ENCODE results near the gene CCDC92. TPM values are rescaled to one million over a fixed set of nuclear protein-coding genes. Genes with fewer than 3 reads are reported as not detected.

CCDC92 gene
- total RNA-seq, 2 experiments from 2014 or later = 3.3 to 3.7 TPM

DNA sequence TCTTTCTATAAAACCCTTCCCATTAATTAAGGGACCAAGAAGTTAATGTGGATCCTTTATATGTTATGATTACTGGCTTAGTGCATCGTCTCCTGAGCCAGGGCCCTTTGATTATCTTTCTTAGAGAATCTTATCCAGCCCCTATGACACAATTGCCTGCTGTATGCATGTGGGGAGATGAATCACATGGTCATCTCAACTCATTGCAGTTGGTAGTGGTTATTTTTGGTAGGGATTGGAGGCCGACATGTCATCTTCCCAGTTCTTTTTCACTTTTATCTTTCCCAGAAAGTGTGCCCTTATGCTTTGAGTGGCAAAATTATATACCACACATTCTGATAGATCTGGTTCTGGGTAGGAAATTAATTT, 26.3 kb upstream of the CCDC92 start:
- H3K27me3 Mint-ChIP-seq (ENCODE audit: low read depth) = no peaks in the 10 kb centered on the region
- peaks cover 19% of the 10 kb centered on the region for H3K4me1 Mint-ChIP-seq (ENCODE audit: low read depth)
- no peak for DNase-seq
- intact Hi-C loops (cut with micrococcal nuclease) = no loop called here
- CTCF ChIA-PET = no interaction called here
- no peak overlapping the region for H3K4me3 Mint-ChIP-seq
- no peaks in the 10 kb centered on the region for H3K9me3 Mint-ChIP-seq
- H3K27ac Mint-ChIP-seq = no peak overlapping the region
- H3K36me3 Mint-ChIP-seq (ENCODE audit: low read depth) = peaks cover 4% of the 10 kb centered on the region

DNA sequence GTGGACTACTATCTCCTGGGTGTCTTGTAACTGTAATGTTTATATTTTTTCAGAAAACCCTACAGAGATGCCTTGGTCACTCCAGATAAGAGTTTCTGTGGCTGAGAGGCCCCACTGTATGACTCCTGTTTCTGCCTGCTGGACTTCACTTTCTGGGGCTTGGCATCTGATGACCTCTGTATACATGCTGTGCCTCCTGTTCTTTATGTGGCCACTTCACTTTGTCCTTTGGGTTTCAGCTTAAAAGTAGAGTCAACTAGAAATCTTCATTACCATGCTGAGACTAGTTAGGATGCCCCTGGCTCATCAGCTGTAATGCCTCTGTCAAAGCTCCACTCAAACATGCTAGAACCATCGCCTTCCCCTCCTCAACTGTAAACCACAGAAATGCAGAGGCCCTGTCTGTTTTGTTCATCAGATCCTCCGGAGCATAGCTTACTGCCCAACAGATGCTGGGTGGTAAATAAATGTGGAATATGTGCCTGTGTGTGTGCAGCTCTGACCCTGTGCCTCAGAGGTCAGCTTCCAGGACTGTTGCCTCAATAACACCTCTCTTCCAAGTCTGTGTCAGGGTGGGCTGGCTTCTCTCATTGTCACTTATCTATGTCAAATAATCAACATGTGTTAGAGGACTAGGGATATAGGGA, 25.8 kb upstream of the CCDC92 start:
- no peak overlapping the region for H3K27ac Mint-ChIP-seq
- no peaks in the 10 kb centered on the region for H3K9me3 Mint-ChIP-seq
- no peak for DNase-seq
- H3K36me3 Mint-ChIP-seq (ENCODE audit: low read depth) = peaks cover 5% of the 10 kb centered on the region
- intact Hi-C loops (cut with micrococcal nuclease) = no loop called here
- peaks cover 19% of the 10 kb centered on the region for H3K4me1 Mint-ChIP-seq (ENCODE audit: low read depth)
- CTCF ChIA-PET = no interaction called here
- no peaks in the 10 kb centered on the region for H3K27me3 Mint-ChIP-seq (ENCODE audit: low read depth)
- no peak overlapping the region for H3K4me3 Mint-ChIP-seq

DNA sequence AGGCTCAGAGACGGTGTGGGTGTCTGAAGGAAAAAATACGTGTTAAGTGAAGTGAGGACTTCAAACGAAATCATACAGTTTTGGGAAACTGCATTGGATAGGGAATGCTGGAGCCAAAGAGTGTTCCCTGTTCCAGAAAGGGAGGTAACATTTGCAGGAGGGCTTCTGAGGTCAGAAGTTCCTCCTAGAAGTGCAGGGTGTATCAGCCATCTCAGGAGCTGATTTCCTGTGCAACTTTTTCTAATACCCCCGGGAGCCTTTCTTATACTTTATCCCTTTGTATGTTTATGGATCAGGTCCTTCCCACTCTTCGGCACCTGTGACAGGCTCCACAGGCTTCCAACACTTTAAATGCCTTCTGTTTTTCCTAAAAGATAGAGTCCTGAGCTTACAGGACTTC, 25.3 kb upstream of the CCDC92 start:
- Mint-ChIP-seq H3K27me3 (ENCODE audit: low read depth) (no peaks in the 10 kb centered on the region), H3K4me1 (ENCODE audit: low read depth) (peaks cover 19% of the 10 kb centered on the region), H3K36me3 (ENCODE audit: low read depth) (peaks cover 5% of the 10 kb centered on the region), H3K27ac (no peak overlapping the region), H3K9me3 (no peaks in the 10 kb centered on the region), H3K4me3 (no peak overlapping the region)
- intact Hi-C loops (cut with micrococcal nuclease) = no loop called here
- no peak for DNase-seq
- CTCF ChIA-PET = no interaction called here

DNA sequence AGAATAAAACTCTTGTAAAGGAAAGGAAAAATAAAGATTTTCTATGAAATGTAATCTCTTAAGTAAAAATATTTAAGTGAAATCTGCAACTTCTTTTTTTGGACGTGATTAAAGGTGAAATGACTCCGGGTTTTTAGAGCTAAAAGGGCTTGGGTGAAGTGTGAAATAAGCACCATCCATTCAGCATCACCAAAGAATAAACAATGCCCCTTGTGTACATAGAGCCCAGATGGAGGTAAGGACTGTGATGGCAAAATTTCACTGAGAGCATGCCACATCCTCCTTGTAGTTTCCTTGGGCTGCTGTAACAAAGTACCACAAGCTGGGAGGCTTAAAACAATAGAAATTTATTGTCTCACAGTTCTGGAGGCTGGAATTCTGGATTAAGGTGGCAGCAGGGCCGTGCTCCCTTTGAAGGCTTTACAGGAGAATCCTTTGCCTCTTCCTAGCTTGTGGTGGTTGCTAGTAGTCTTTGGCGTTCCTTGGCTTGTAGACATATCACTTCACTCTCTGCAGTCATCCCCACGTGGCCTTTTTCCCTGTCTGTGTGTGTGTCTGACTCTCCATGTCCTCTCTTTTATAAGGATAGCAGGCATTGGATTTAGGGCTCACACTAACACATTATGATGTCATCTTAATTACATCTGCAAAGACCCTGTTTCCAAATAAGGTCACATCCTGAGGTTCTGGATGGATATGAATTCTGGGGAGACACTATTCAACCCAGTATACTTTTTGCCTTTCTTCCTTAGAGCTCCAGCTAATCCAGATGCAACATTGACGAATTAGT, 24.6 kb upstream of the CCDC92 start:
- H3K36me3 Mint-ChIP-seq (ENCODE audit: low read depth) = peaks cover 5% of the 10 kb centered on the region
- H3K27ac Mint-ChIP-seq = no peak overlapping the region
- intact Hi-C loops (cut with micrococcal nuclease) = no loop called here
- H3K4me1 Mint-ChIP-seq (ENCODE audit: low read depth) = peaks cover 19% of the 10 kb centered on the region
- H3K27me3 Mint-ChIP-seq (ENCODE audit: low read depth) = no peaks in the 10 kb centered on the region
- no peak for DNase-seq
- CTCF ChIA-PET = no interaction called here
- no peak overlapping the region for H3K4me3 Mint-ChIP-seq
- H3K9me3 Mint-ChIP-seq = no peaks in the 10 kb centered on the region

DNA sequence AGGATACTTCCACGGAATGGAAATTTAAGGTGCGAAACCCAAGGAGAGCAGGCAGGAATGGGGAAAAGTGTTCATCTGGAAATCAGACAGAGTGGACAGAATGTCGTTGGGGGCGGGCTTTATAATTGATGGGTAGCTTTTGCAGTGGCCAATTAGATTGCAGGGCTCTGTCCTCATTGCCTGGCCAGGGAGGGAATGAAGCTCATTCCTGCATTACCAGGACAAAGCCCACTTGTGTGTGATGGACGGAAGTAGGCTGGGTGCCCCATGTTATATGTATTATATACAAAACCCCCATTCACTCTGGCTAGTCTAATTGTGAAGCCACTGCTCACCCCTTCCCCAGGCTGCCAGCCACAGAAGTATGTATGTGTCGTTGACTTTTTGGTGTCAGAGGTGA, 23.9 kb upstream of the CCDC92 start:
- intact Hi-C loops (cut with micrococcal nuclease) = no loop called here

DNA sequence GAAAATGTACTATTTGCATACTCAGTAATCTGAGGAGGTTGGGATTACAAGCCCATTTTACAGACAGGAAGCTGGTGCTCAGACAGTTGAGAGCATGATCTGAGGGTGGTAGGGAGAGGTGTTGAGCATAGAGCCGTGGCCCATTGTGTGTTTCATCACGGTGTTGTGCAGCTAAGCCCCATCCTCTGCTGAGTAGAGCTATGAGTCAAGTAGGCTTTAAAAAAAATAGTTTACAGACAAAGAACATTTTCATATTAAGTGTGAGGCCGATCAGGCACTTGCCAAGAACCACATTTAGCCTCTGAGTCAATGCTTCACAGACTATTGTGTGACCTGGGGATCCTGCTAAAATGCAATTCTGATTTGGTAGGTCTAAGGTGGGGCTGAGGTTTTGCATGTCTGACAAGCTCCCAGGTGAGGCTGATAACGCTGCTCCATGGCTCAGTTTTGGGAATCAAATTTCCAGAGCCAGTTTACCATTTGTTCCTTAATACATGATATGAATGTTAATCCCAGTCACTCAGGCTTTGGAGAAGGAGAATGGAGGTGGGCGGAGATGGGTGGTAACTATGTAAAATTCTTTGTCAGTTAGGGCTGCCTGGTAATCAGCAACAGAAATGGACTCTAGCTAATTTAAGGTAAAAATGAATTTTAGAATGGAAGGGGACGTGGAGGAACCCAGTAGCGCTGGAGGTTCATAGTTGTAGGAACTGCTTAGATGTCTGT, 22.6 kb upstream of the CCDC92 start:
- peak; percentile 38 for DNase-seq
- Mint-ChIP-seq H3K4me3 (no peak overlapping the region), H3K4me1 (ENCODE audit: low read depth) (peaks cover 31% of the 10 kb centered on the region), H3K36me3 (ENCODE audit: low read depth) (peaks cover 11% of the 10 kb centered on the region), H3K27me3 (ENCODE audit: low read depth) (no peaks in the 10 kb centered on the region), H3K27ac (peak overlapping the region; percentile 8), H3K9me3 (no peaks in the 10 kb centered on the region)
- CTCF ChIA-PET = interaction anchor here (1.0 kb wide), 1 partner anchor 90 kb away, joined by 3 read pairs; no protein-coding TSS in a partner anchor
- intact Hi-C loops (cut with micrococcal nuclease) = no loop called here

More for the DNA sequence above, 23.9 kb upstream of the CCDC92 start:
- H3K9me3 Mint-ChIP-seq = no peaks in the 10 kb centered on the region
- H3K27ac Mint-ChIP-seq = no peak overlapping the region
- H3K36me3 Mint-ChIP-seq (ENCODE audit: low read depth) = peaks cover 5% of the 10 kb centered on the region
- peaks cover 21% of the 10 kb centered on the region for H3K4me1 Mint-ChIP-seq (ENCODE audit: low read depth)
- H3K4me3 Mint-ChIP-seq = no peak overlapping the region
- H3K27me3 Mint-ChIP-seq (ENCODE audit: low read depth) = no peaks in the 10 kb centered on the region
- CTCF ChIA-PET = interaction anchor here (0.9 kb wide), 1 partner anchor 10 kb away, joined by 4 read pairs; no protein-coding TSS in a partner anchor
- no peak for DNase-seq

DNA sequence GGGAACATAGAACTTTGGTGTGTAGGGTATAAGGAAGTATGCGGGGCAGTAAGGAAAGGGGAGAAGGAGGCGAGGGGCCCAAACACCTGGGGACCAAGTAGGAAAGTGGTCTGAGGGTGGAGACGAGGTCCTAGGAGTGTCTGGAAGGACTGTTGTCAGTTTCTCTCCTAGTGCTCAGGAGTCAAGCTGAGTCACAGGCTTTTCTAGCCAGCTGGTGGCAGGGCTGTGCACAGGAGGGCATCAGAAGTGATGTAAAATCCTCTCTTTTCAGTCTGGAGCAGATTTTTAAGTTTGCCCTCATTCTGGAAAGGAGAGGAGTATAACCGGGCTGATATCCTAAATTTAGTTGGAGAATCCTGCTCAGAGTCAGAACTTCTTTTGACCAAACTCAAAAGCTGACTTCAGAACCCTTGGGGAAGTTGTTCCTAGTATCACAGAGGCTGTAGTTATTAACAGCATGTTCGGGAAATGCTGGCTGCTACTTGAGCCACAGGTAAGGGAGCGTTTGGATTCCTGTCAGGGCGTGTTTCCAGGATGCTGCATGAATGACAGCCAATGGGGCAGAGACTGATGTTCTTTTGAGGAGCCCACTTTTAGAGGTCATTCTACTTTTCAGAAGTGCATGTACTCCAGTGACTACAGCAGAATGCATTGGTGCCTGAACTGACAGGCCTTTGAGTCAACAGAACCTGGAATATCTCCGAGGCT, 19.6 kb upstream of the CCDC92 start:
- Mint-ChIP-seq H3K9me3 (no peaks in the 10 kb centered on the region), H3K4me3 (no peak overlapping the region), H3K27me3 (ENCODE audit: low read depth) (no peaks in the 10 kb centered on the region), H3K27ac (no peak overlapping the region), H3K36me3 (ENCODE audit: low read depth) (peaks cover 20% of the 10 kb centered on the region), H3K4me1 (ENCODE audit: low read depth) (peaks cover 33% of the 10 kb centered on the region)
- no peak for DNase-seq
- CTCF ChIA-PET = interaction anchor here (0.6 to 1.2 kb wide), 2 partner anchors 40 to 164 kb away, joined by 3 read pairs; no protein-coding TSS in a partner anchor
- intact Hi-C loops (cut with micrococcal nuclease) = no loop called here

DNA sequence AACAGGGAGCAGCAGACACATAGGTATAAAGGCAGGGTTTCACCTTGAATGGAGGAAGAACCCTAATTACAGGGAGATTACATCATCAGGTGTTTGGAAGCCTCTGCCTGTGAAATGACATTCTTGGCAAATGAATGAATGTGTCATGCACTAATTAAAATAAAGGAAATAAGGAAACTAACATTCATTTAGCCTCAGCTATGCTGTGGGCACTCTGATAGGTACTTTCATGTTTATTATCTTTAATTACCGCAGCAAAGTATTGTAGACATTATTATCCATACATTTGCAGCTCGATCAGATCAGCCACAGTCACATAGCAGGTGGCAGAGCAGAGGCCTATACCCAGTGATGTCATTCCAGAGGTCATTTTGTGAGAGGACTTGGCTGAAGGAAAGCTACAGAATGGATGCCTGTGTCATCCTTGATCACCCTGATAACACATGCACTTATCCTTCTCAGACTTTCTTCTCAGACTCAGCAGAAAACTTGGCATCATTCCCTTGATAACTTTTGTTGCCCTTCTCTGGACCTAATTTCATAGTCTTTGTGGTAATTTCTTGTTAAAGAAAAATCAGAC, 18.8 kb upstream of the CCDC92 start:
- H3K36me3 Mint-ChIP-seq (ENCODE audit: low read depth) = peaks cover 20% of the 10 kb centered on the region
- no peak overlapping the region for H3K4me3 Mint-ChIP-seq
- no peaks in the 10 kb centered on the region for H3K9me3 Mint-ChIP-seq
- peaks cover 32% of the 10 kb centered on the region for H3K4me1 Mint-ChIP-seq (ENCODE audit: low read depth)
- DNase-seq = no peak
- no peaks in the 10 kb centered on the region for H3K27me3 Mint-ChIP-seq (ENCODE audit: low read depth)
- H3K27ac Mint-ChIP-seq = no peak overlapping the region
- intact Hi-C loops (cut with micrococcal nuclease) = no loop called here
- CTCF ChIA-PET = interaction anchor here (1.2 kb wide), 1 partner anchor 41 kb away, joined by 3 read pairs; no protein-coding TSS in a partner anchor

DNA sequence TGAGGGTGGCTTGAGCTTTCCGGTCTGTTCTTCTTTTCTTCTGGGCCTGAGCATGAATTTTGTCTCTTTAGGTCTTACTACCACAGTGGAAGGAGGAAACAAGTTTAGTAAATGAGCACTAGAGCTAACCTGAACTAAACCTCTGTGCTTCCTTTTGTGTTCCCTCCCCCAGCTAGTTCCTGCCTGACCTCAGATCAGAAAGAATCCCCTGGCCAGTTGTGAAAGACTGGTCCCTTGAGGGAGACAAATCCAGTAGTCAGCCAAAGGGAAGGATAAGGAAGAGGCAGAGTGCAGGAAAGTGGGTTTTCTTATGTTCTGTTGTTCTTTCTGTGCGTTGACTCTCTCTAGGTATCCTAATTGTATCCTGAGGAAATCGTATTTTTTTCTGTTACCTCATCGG, 17.9 kb upstream of the CCDC92 start:
- Mint-ChIP-seq H3K27ac (no peak overlapping the region), H3K36me3 (ENCODE audit: low read depth) (peaks cover 20% of the 10 kb centered on the region), H3K27me3 (ENCODE audit: low read depth) (no peaks in the 10 kb centered on the region), H3K4me3 (no peak overlapping the region), H3K4me1 (ENCODE audit: low read depth) (peaks cover 26% of the 10 kb centered on the region), H3K9me3 (no peaks in the 10 kb centered on the region)
- DNase-seq = no peak
- CTCF ChIA-PET = interaction anchor here (0.6 to 1.2 kb wide), 3 partner anchors 12 to 501 kb away, joined by 3 to 6 read pairs (median 3); no protein-coding TSS in a partner anchor
- intact Hi-C loops (cut with micrococcal nuclease) = no loop called here

DNA sequence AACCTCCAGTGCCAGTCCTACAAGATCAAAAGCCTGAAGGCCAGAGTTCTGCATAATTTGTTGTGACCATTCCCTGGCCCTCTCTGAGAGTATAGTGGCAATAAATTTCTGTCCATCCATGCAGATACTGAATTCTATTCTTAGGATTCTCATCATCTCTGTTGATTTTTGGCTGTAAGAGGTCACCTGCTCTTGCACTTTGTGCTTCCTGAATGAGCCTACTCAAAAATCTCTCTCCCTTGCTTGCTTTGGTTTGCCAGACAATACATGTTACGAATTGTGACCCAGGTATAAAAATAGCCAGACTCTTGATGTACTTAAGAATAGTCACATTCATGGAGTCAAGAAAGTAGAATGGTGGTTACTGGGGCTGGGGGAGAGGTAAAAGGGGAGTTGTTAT, 17.1 kb upstream of the CCDC92 start:
- peaks cover 25% of the 10 kb centered on the region for H3K4me1 Mint-ChIP-seq (ENCODE audit: low read depth)
- peaks cover 20% of the 10 kb centered on the region for H3K36me3 Mint-ChIP-seq (ENCODE audit: low read depth)
- H3K4me3 Mint-ChIP-seq = no peak overlapping the region
- intact Hi-C loops (cut with micrococcal nuclease) = no loop called here
- no peaks in the 10 kb centered on the region for H3K27me3 Mint-ChIP-seq (ENCODE audit: low read depth)
- H3K9me3 Mint-ChIP-seq = no peaks in the 10 kb centered on the region
- H3K27ac Mint-ChIP-seq = no peak overlapping the region
- CTCF ChIA-PET = interaction anchor here (0.6 to 1.2 kb wide), 2 partner anchors 13 to 500 kb away, joined by 3 to 6 read pairs; no protein-coding TSS in a partner anchor
- no peak for DNase-seq

DNA sequence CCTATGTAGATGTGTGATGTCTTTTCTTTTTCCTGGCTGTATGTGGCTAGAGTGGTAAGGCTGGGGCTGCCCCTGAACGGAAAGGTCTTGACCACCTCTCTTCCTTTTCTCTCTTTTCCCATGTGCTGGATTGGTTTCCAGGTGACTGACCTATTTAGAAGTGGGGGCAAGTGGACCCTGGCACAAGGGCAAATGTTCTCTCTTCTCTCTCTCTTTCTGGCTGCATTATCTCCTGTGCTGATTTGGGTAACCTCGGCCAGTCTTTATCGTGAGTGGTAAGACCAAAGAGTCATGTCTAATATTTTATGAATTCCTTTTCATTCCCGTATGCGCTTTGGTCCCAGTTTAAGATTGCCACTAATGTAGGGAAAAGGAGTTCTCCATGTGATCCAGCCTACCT, 16.5 kb upstream of the CCDC92 start:
- Mint-ChIP-seq H3K27me3 (ENCODE audit: low read depth) (no peaks in the 10 kb centered on the region), H3K4me3 (no peak overlapping the region), H3K27ac (no peak overlapping the region), H3K4me1 (ENCODE audit: low read depth) (peaks cover 27% of the 10 kb centered on the region), H3K36me3 (ENCODE audit: low read depth) (peaks cover 16% of the 10 kb centered on the region), H3K9me3 (no peaks in the 10 kb centered on the region)
- intact Hi-C loops (cut with micrococcal nuclease) = no loop called here
- no peak for DNase-seq
- CTCF ChIA-PET = no interaction called here

Data from activated naive CD4-positive, alpha-beta T cell treated with anti-CD3 and anti-CD28 coated beads for 36 hours (primary cell).